C4-2B (cell line): ENCODE measurements around the gene PNO1.

Source experiments
- ZFX ChIP-seq: fragments of 450-650 bp; IDR thresholded peaks from 2 replicates; pipeline ENCODE4 v1.6.1; 2017
- TF ChIP-seq, protein P1 (sequence below): fragments of 450-650 bp; conservative IDR thresholded peaks from 2 replicates; pipeline ENCODE4 v1.5.1; 2017; ENCODE audit warnings: mild to moderate bottlenecking

GRCh38 chr2:68125821-68126220 lies 31.9 kb upstream of the PNO1 start:
- TF ChIP-seq, protein P1, sequence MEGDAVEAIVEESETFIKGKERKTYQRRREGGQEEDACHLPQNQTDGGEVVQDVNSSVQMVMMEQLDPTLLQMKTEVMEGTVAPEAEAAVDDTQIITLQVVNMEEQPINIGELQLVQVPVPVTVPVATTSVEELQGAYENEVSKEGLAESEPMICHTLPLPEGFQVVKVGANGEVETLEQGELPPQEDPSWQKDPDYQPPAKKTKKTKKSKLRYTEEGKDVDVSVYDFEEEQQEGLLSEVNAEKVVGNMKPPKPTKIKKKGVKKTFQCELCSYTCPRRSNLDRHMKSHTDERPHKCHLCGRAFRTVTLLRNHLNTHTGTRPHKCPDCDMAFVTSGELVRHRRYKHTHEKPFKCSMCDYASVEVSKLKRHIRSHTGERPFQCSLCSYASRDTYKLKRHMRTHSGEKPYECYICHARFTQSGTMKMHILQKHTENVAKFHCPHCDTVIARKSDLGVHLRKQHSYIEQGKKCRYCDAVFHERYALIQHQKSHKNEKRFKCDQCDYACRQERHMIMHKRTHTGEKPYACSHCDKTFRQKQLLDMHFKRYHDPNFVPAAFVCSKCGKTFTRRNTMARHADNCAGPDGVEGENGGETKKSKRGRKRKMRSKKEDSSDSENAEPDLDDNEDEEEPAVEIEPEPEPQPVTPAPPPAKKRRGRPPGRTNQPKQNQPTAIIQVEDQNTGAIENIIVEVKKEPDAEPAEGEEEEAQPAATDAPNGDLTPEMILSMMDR, result no peak
- no peak for TF ChIP-seq ZFX
